GM18519 (cell line): ENCODE results near the gene ARHGEF33.

Experiments used
- ATAC-seq: cut with Tn5 transposase; IDR thresholded peaks from one replicate; pipeline ENCODE4 v1.9.1; 2021; ENCODE audit warnings: mild to moderate bottlenecking, moderate library complexity; ENCODE audit not compliant: unreplicated experiment, low FRiP score

Gene ARHGEF33

GRCh38 chr2:38951766-38952165 lies 62.1 kb downstream of the ARHGEF33 start:
- ATAC-seq: no peak

- ATAC-seq: no peak
Measured at GRCh38 chr2:38957972-38958371, 68.3 kb downstream of the ARHGEF33 start.

GRCh38 chr2:38959466-38959865 lies 69.8 kb downstream of the ARHGEF33 start:
- no peak for ATAC-seq

GRCh38 chr2:38959938-38960608 lies 70.4 kb downstream of the ARHGEF33 start:
- ATAC-seq: peak; percentile 85

- peak; percentile 23 for ATAC-seq
Measured at GRCh38 chr2:38960609-38961320, 71.1 kb downstream of the ARHGEF33 start.

GRCh38 chr2:38966006-38966405 lies 76.3 kb downstream of the ARHGEF33 start:
- no peak for ATAC-seq

GRCh38 chr2:38966678-38967077 lies 77.0 kb downstream of the ARHGEF33 start:
- ATAC-seq: no peak

GRCh38 chr2:38968021-38968420 lies 78.3 kb downstream of the ARHGEF33 start:
- no peak for ATAC-seq

- ATAC-seq: no peak
Measured at GRCh38 chr2:38971377-38971776, 81.7 kb downstream of the ARHGEF33 start.

- ATAC-seq: no peak
Measured at GRCh38 chr2:38973266-38973665, 83.6 kb downstream of the ARHGEF33 start.

GRCh38 chr2:38975042-38975441 lies 85.4 kb downstream of the ARHGEF33 start:
- ATAC-seq: no peak

- ATAC-seq: no peak
Measured at GRCh38 chr2:38977047-38977446, 87.4 kb downstream of the ARHGEF33 start.

GRCh38 chr2:38978296-38978903 lies 88.7 kb downstream of the ARHGEF33 start:
- ATAC-seq: no peak

- ATAC-seq: no peak
Measured at GRCh38 chr2:38978908-38979307, 89.2 kb downstream of the ARHGEF33 start.

GRCh38 chr2:38981003-38981669 lies 91.5 kb downstream of the ARHGEF33 start:
- ATAC-seq: no peak

- no peak for ATAC-seq
Measured at GRCh38 chr2:38981670-38982357, 92.1 kb downstream of the ARHGEF33 start.

- ATAC-seq: no peak
Measured at GRCh38 chr2:38982498-38982897, 92.8 kb downstream of the ARHGEF33 start.

- ATAC-seq: no peak
Measured at GRCh38 chr2:38988716-38989115, 99.0 kb downstream of the ARHGEF33 start.

GRCh38 chr2:38991899-38992298 lies 102.2 kb downstream of the ARHGEF33 start:
- ATAC-seq: no peak

GRCh38 chr2:38997781-38998180 lies 108.1 kb downstream of the ARHGEF33 start:
- ATAC-seq: no peak

- no peak for ATAC-seq
Measured at GRCh38 chr2:39000552-39000951, 110.9 kb downstream of the ARHGEF33 start.
